Thyroid gland (tissue), 4 donors: Measurements from ENCODE around the gene FAM83F. TPM values are rescaled to one million over a fixed set of nuclear protein-coding genes. Genes with fewer than 3 reads are reported as not detected.

Experiments
- DNase-seq, 2 donors: peaks; one replicate each; pipeline ENCODE4 v3.0.0-alpha.2; 2019
- H3K27ac ChIP-seq, 3 donors: fragments of 200-600 bp; sonication (generic); 1 replicate in 2 of 3; 2 replicates in 1 of 3; pipeline ENCODE4 v1.5.1; 2016 to 2019; ENCODE audit warnings: mild to moderate bottlenecking in 1 of 3, moderate library complexity in 1 of 3
- H3K27me3 ChIP-seq: fragments of 200-600 bp; sonication (generic); one replicate; pipeline ENCODE4 v1.5.1; 2019
- H3K36me3 ChIP-seq, 2 donors: fragments of 200-600 bp; sonication (generic); one replicate each; pipeline ENCODE4 v1.5.1; 2016 to 2019
- H3K4me1 ChIP-seq, 2 donors: fragments of 200-600 bp; sonication (generic); one replicate each; pipeline ENCODE4 v1.5.1; 2017 to 2019
- H3K4me3 ChIP-seq, 3 donors: fragments of 200-600 bp; sonication (generic); replicated peaks in 1 of 3; 1 replicate in 2 of 3; 2 replicates in 1 of 3; pipeline ENCODE4 v1.5.1; 2016; ENCODE audit warnings: mild to moderate bottlenecking in 1 of 3
- H3K9me3 ChIP-seq: fragments of 200-600 bp; sonication (generic); one replicate; pipeline ENCODE4 v1.5.1; 2017
- POLR2A ChIP-seq, 2 donors: fragments of 450-650 bp; IDR thresholded peaks; one replicate each; pipeline ENCODE4 v1.6.1; 2017; ENCODE audit warnings: antibody characterized with exemption in 2 of 2, mild to moderate bottlenecking in 2 of 2, moderate library complexity in 1 of 2
- WGBS, 2 donors: methylation state at CpG; one replicate each; pipeline ENCODE4 v1.1.5; 2017; 5-methylcytosine and 5-hydroxymethylcytosine counted together
- intact Hi-C: fragments of 100-400 bp; cut with DNase I; formaldehyde crosslinking; loops from one replicate; pipeline ENCODE4 v1.15.1; 2023
- total RNA-seq, 4 donors: library from RNA; depleted of rRNA; stranded (reverse); fragments of >200 nt; gene quantifications; one replicate each; pipeline ENCODE4 v1.2.3, GENCODE V29; 2016
- TF ChIP-seq, protein P1 (sequence below), 6 experiments: fragments of 200-600 bp in 3 of 6; fragments of 450-650 bp in 3 of 6; sonication (generic) in 3 of 6; IDR thresholded peaks; one replicate each; pipeline ENCODE4 v1.5.1; 2016 to 2019; ENCODE audit warnings: antibody characterized with exemption in 6 of 6, mild to moderate bottlenecking in 2 of 6, inconsistent platforms in 1 of 6, moderate library complexity in 1 of 6

FAM83F gene
- total RNA-seq, 4 donors from 2014 or later = 19.2 to 35.6 (median 26.1) TPM

DNA sequence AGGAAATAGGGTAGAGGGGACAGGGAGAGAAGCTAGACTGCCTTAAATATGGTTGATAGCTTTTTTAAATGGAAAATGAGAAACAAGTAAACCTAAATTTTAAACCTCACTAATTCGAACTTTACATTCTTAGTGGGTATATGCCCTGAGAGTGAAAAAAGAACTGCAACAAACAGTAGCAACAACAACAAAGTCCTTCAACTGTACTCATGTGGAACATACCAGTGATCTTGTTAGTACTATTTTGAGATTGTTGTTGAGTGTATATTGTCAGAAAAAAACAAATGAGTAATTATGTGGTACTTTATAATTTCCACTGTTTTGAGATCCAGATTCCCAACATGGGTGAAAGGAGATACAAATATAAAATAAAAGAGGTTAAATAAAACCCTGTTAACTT, 94.1 kb downstream of the FAM83F start:
- Histone ChIP-seq H3K4me3 (no peak overlapping the region), H3K4me1 (peaks cover 16 to 21% of the 10 kb centered on the region in 2 donors), H3K27me3 (no peaks in the 10 kb centered on the region), H3K27ac (no peak overlapping the region), H3K9me3 (no peaks in the 10 kb centered on the region), H3K36me3 (no peaks in the 10 kb centered on the region)
- intact Hi-C loops = no loop called here
- no peak for DNase-seq
- WGBS, 2 donors = 64 to 90% methylated on average over 1 of the region's 1 CpG
- no peak for TF ChIP-seq POLR2A (IDR thresholded peaks at IDR 0.05)
- TF ChIP-seq, protein P1, sequence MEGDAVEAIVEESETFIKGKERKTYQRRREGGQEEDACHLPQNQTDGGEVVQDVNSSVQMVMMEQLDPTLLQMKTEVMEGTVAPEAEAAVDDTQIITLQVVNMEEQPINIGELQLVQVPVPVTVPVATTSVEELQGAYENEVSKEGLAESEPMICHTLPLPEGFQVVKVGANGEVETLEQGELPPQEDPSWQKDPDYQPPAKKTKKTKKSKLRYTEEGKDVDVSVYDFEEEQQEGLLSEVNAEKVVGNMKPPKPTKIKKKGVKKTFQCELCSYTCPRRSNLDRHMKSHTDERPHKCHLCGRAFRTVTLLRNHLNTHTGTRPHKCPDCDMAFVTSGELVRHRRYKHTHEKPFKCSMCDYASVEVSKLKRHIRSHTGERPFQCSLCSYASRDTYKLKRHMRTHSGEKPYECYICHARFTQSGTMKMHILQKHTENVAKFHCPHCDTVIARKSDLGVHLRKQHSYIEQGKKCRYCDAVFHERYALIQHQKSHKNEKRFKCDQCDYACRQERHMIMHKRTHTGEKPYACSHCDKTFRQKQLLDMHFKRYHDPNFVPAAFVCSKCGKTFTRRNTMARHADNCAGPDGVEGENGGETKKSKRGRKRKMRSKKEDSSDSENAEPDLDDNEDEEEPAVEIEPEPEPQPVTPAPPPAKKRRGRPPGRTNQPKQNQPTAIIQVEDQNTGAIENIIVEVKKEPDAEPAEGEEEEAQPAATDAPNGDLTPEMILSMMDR (IDR thresholded peaks at IDR 0.05) = no peak

Other genes starting within 250 kb of the FAM83F start
- 1 to 10 TPM in 1 of 4 donors, not detected in 3; 1.3 TPM for gene ENTHD1, start 101.2 kb upstream of the FAM83F start, total RNA-seq
- gene GRAP2, start 93.9 kb upstream of the FAM83F start, total RNA-seq = 1 to 10 TPM in 2 of 4 donors, under 1 TPM in 2; 0.27 to 7.2 (median 0.96) TPM
- gene TMA7B, start 34.6 kb upstream of the FAM83F start, total RNA-seq = under 1 TPM in 1 of 4 donors, not detected in 3; 0.59 TPM
- gene TNRC6B, start 183.0 kb downstream of the FAM83F start, total RNA-seq = 100 to 1,000 TPM in 2 of 4 donors, 10 to 100 TPM in 2; 46.1 to 202 (median 114) TPM